H1 (cell line): ENCODE data around the gene FHL1. TPM values are rescaled to one million over a fixed set of nuclear protein-coding genes. Genes with fewer than 3 reads are reported as not detected.

ENCODE experiments used
- BRCA1 ChIP-seq: IDR thresholded peaks from 2 replicates; pipeline ENCODE4 v1.6.1; 2012; ENCODE audit warnings: low read depth, low read length, improper control_type of control experiment
- EGR1 ChIP-seq: IDR thresholded peaks from 2 replicates; pipeline ENCODE4 v1.6.1; 2011; ENCODE audit warnings: low read depth, low read length, borderline replicate concordance
- HDAC6 ChIP-seq: IDR thresholded peaks from one replicate; pipeline ENCODE4 v1.7.1; 2012; ENCODE audit warnings: low read depth, mild to moderate bottlenecking, inconsistent platforms, low read length, moderate library complexity
- KDM1A ChIP-seq: fragments of 200-600, 300-600 bp; sonication (generic); IDR thresholded peaks from 2 replicates; pipeline ENCODE4 v1.7.1; 2016; ENCODE audit warnings: mild to moderate bottlenecking, low read length, borderline replicate concordance
- POLR2A ChIP-seq, 2 experiments: IDR thresholded peaks; 1 replicate in 1 of 2; 2 replicates in 1 of 2; pipeline ENCODE4 v1.6.1; 2011; ENCODE audit warnings: low read depth in 2 of 2, low read length in 2 of 2, mild to moderate bottlenecking in 2 of 2; ENCODE audit errors: control extremely low read depth in 1 of 2
- RXRA ChIP-seq: IDR thresholded peaks from 2 replicates; pipeline ENCODE4 v1.6.1; 2011; ENCODE audit warnings: low read depth, mild to moderate bottlenecking, low read length, moderate library complexity; ENCODE audit not compliant: insufficient read depth
- SP1 ChIP-seq: IDR thresholded peaks from 2 replicates; pipeline ENCODE4 v1.6.1; 2011; ENCODE audit warnings: low read depth, low read length
- polyA plus RNA-seq, 7 experiments: library from polyadenylated mRNA; depleted of rRNA in 3 of 7; stranded (reverse) in 5 of 7; unstranded in 2 of 7; fragments of >200 nt in 5 of 7; fragments of 200-250 nt in 2 of 7; gene quantifications; 1 replicate in 5 of 7; 2 replicates in 1 of 7; 4 replicates in 1 of 7; pipeline versions ENCODE4 v1.2.1 to v1.2.3, GENCODE V29; 2011 to 2013; ENCODE audit warnings: missing spikeins in 2 of 7, mixed read lengths in 2 of 7
- total RNA-seq: library from RNA; stranded (reverse); fragmentation: NEBNext Ultra II Directional; extraction: Animal tissue kit (Norgen Biotek cat#: 25700); gene quantifications from 2 replicates; pipeline ENCODE4 v1.2.1, GENCODE V29; 2021
- TF ChIP-seq, protein P1 (sequence below): fragments of 300-600 bp; sonication (generic); IDR thresholded peaks from 2 replicates; pipeline ENCODE4 v1.7.1; 2012; ENCODE audit warnings: low read length, moderate library complexity, mild to moderate bottlenecking, inconsistent platforms; ENCODE audit not compliant: insufficient replicate concordance
- TF ChIP-seq, protein P2 (sequence below): IDR thresholded peaks from 2 replicates; pipeline ENCODE4 v1.6.1; 2011; ENCODE audit warnings: low read length, improper control_type of control experiment

The FHL1 gene
- total and polyA plus RNA-seq, 2 of the 8 experiments (the other 6 are each of a cell fraction or from before 2014, with no cell fraction given), result 45.0 to 56.5 TPM

DNA sequence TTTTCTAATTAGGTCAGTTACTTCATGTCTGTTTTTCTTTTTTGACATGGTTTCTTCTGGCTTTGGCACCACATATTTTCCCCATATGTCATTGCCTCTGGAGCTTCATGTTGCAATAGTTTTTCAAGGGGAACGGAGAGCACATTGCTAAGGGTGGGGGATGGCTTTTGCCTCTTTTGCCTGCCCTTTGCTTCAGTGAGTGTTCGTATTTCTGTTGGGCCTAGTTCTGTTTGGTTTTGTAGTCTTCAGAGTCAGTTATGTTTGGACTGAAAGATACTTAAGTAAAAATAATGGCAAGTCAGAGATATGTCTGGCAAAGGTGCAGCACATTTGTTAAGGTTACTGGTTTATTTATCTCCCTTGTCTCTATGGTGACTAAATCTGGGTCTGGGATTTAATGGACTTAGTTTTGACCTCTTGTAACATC is 29.1 kb downstream of the FHL1 start (continued):
- TF ChIP-seq, protein P1, sequence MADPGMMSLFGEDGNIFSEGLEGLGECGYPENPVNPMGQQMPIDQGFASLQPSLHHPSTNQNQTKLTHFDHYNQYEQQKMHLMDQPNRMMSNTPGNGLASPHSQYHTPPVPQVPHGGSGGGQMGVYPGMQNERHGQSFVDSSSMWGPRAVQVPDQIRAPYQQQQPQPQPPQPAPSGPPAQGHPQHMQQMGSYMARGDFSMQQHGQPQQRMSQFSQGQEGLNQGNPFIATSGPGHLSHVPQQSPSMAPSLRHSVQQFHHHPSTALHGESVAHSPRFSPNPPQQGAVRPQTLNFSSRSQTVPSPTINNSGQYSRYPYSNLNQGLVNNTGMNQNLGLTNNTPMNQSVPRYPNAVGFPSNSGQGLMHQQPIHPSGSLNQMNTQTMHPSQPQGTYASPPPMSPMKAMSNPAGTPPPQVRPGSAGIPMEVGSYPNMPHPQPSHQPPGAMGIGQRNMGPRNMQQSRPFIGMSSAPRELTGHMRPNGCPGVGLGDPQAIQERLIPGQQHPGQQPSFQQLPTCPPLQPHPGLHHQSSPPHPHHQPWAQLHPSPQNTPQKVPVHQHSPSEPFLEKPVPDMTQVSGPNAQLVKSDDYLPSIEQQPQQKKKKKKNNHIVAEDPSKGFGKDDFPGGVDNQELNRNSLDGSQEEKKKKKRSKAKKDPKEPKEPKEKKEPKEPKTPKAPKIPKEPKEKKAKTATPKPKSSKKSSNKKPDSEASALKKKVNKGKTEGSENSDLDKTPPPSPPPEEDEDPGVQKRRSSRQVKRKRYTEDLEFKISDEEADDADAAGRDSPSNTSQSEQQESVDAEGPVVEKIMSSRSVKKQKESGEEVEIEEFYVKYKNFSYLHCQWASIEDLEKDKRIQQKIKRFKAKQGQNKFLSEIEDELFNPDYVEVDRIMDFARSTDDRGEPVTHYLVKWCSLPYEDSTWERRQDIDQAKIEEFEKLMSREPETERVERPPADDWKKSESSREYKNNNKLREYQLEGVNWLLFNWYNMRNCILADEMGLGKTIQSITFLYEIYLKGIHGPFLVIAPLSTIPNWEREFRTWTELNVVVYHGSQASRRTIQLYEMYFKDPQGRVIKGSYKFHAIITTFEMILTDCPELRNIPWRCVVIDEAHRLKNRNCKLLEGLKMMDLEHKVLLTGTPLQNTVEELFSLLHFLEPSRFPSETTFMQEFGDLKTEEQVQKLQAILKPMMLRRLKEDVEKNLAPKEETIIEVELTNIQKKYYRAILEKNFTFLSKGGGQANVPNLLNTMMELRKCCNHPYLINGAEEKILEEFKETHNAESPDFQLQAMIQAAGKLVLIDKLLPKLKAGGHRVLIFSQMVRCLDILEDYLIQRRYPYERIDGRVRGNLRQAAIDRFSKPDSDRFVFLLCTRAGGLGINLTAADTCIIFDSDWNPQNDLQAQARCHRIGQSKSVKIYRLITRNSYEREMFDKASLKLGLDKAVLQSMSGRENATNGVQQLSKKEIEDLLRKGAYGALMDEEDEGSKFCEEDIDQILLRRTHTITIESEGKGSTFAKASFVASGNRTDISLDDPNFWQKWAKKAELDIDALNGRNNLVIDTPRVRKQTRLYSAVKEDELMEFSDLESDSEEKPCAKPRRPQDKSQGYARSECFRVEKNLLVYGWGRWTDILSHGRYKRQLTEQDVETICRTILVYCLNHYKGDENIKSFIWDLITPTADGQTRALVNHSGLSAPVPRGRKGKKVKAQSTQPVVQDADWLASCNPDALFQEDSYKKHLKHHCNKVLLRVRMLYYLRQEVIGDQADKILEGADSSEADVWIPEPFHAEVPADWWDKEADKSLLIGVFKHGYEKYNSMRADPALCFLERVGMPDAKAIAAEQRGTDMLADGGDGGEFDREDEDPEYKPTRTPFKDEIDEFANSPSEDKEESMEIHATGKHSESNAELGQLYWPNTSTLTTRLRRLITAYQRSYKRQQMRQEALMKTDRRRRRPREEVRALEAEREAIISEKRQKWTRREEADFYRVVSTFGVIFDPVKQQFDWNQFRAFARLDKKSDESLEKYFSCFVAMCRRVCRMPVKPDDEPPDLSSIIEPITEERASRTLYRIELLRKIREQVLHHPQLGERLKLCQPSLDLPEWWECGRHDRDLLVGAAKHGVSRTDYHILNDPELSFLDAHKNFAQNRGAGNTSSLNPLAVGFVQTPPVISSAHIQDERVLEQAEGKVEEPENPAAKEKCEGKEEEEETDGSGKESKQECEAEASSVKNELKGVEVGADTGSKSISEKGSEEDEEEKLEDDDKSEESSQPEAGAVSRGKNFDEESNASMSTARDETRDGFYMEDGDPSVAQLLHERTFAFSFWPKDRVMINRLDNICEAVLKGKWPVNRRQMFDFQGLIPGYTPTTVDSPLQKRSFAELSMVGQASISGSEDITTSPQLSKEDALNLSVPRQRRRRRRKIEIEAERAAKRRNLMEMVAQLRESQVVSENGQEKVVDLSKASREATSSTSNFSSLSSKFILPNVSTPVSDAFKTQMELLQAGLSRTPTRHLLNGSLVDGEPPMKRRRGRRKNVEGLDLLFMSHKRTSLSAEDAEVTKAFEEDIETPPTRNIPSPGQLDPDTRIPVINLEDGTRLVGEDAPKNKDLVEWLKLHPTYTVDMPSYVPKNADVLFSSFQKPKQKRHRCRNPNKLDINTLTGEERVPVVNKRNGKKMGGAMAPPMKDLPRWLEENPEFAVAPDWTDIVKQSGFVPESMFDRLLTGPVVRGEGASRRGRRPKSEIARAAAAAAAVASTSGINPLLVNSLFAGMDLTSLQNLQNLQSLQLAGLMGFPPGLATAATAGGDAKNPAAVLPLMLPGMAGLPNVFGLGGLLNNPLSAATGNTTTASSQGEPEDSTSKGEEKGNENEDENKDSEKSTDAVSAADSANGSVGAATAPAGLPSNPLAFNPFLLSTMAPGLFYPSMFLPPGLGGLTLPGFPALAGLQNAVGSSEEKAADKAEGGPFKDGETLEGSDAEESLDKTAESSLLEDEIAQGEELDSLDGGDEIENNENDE, result no peak
- TF ChIP-seq POLR2A (IDR thresholded peaks at IDR 0.05; ENCODE audit: control extremely low read depth in 1 of 2, low read depth in 2 of 2, low read length in 2 of 2) (no peak), SP1 (no peak), HDAC6 (no peak), RXRA (no peak), KDM1A (no peak), BRCA1 (no peak), EGR1 (no peak)
- TF ChIP-seq, protein P2, sequence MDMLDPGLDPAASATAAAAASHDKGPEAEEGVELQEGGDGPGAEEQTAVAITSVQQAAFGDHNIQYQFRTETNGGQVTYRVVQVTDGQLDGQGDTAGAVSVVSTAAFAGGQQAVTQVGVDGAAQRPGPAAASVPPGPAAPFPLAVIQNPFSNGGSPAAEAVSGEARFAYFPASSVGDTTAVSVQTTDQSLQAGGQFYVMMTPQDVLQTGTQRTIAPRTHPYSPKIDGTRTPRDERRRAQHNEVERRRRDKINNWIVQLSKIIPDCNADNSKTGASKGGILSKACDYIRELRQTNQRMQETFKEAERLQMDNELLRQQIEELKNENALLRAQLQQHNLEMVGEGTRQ, result no peak
